H1 (cell line): ENCODE results near the gene RRBP1. TPM values are rescaled to one million over a fixed set of nuclear protein-coding genes. Genes with fewer than 3 reads are reported as not detected.

Source experiments
- CTCF ChIA-PET: fragments of 300-600 bp; sonication (Branson Sonifier 250); formaldehyde crosslinking; loops from one replicate; lab custom pipeline; 2021; ENCODE audit not compliant: partially characterized antibody; lab: Charles Lee
- POLR2A ChIA-PET: fragments of 300-600 bp; sonication (Branson Sonifier 250); formaldehyde crosslinking; loops from one replicate; lab custom pipeline; 2021; ENCODE audit warnings: inconsistent platforms; ENCODE audit not compliant: partially characterized antibody; lab: Charles Lee
- DNase-seq, 2 experiments: peaks; one replicate each; pipeline versions ENCODE4 v3.0.0 to v3.0.0-alpha.2; 2010 to 2022; ENCODE audit warnings: low spot score in 2 of 2, low read depth in 1 of 2, mixed read lengths in 1 of 2
- FAIRE-seq: peaks from 2 replicates; lab custom pipeline; 2011; peaks lifted over from hg19 to GRCh38; lab: Jason Lieb, UNC
- H2AFZ ChIP-seq: 2 replicates; pipeline ENCODE4 v1.8.1; 2012; ENCODE audit warnings: low read length, inconsistent platforms
- H2AK5ac ChIP-seq: 2 replicates; pipeline ENCODE4 v1.6.1; 2013; ENCODE audit warnings: low read depth, low read length
- H2BK120ac ChIP-seq: replicated peaks from 2 replicates; pipeline ENCODE3; 2013; ENCODE audit warnings: low read depth, low read length, inconsistent platforms
- H2BK12ac ChIP-seq: 2 replicates; pipeline ENCODE4 v1.6.1; 2013; ENCODE audit warnings: low read depth, low read length
- H2BK15ac ChIP-seq: 2 replicates; pipeline ENCODE4 v1.6.1; 2013; ENCODE audit warnings: low read length
- H2BK20ac ChIP-seq: 2 replicates; pipeline ENCODE4 v1.6.1; 2013; ENCODE audit warnings: low read length
- H2BK5ac ChIP-seq: 2 replicates; pipeline ENCODE4 v1.6.1; 2013; ENCODE audit warnings: low read depth, low read length
- H3K14ac ChIP-seq: 2 replicates; pipeline ENCODE4 v1.6.1; 2013; ENCODE audit warnings: inconsistent platforms; ENCODE audit not compliant: insufficient read length
- H3K18ac ChIP-seq: 2 replicates; pipeline ENCODE4 v1.6.1; 2013; ENCODE audit warnings: low read length; ENCODE audit errors: extremely low read depth
- H3K23ac ChIP-seq: 2 replicates; pipeline ENCODE4 v1.6.1; 2013; ENCODE audit warnings: inconsistent platforms; ENCODE audit not compliant: insufficient read length
- H3K23me2 ChIP-seq: 2 replicates; pipeline ENCODE4 v1.6.1; 2013; ENCODE audit warnings: low read depth, low read length
- H3K27ac ChIP-seq: 2 replicates; pipeline ENCODE4 v1.6.1; 2011; ENCODE audit warnings: low read depth, low read length, inconsistent platforms
- H3K27me3 ChIP-seq, 4 experiments: replicated peaks in 1 of 4; 1 replicate in 1 of 4; 2 replicates in 3 of 4; pipeline versions ENCODE4 v1.6.1 to v1.8.1; 2011 to 2013; ENCODE audit warnings: low read length in 3 of 4, mild to moderate bottlenecking in 3 of 4, inconsistent platforms in 2 of 4, mixed read lengths in 2 of 4, moderate library complexity in 1 of 4; ENCODE audit not compliant: control insufficient read depth in 3 of 4, insufficient read depth in 3 of 4; ENCODE audit errors: extremely low read depth in 1 of 4
- H3K36me3 ChIP-seq, 4 experiments: 2 replicates each; pipeline versions ENCODE4 v1.6.1 to v1.8.1; 2011 to 2013; ENCODE audit warnings: mild to moderate bottlenecking in 4 of 4, low read length in 3 of 4, moderate library complexity in 2 of 4, control low read depth in 1 of 4, inconsistent platforms in 1 of 4; ENCODE audit not compliant: insufficient read depth in 4 of 4, control insufficient read depth in 2 of 4
- H3K4ac ChIP-seq: replicated peaks from 2 replicates; pipeline ENCODE3; 2013; ENCODE audit warnings: low read length, low read depth, mixed read lengths, inconsistent platforms; ENCODE audit not compliant: insufficient read length
- H3K4me1 ChIP-seq, 4 experiments: replicated peaks in 1 of 4; 1 replicate in 1 of 4; 2 replicates in 3 of 4; pipeline versions ENCODE4 v1.6.1 to v1.8.1; 2011 to 2013; ENCODE audit warnings: low read length in 3 of 4, inconsistent platforms in 2 of 4, mixed read lengths in 1 of 4; ENCODE audit not compliant: insufficient read depth in 4 of 4, control insufficient read depth in 3 of 4
- H3K4me2 ChIP-seq, 2 experiments: 2 replicates each; pipeline versions ENCODE4 v1.6.1 to v1.8.1; 2011 to 2013; ENCODE audit warnings: low read depth in 2 of 2, low read length in 2 of 2, control low read depth in 1 of 2, inconsistent platforms in 1 of 2, mild to moderate bottlenecking in 1 of 2; ENCODE audit not compliant: insufficient read depth in 1 of 2
- H3K4me3 ChIP-seq, 4 experiments: fragments of 200-600, 300-600 bp in 1 of 4; sonication (generic), shearing (Covaris generic), sonication (Bioruptor Twin) in 1 of 4; 2 replicates each; pipeline versions ENCODE4 v1.5.1 to v1.8.1; 2011 to 2016; ENCODE audit warnings: low read length in 4 of 4, low read depth in 3 of 4, control low read depth in 2 of 4, inconsistent platforms in 2 of 4, mild to moderate bottlenecking in 2 of 4, mixed read lengths in 1 of 4, moderate library complexity in 1 of 4; ENCODE audit not compliant: insufficient read depth in 2 of 4; ENCODE audit errors: extremely low read depth in 1 of 4
- H3K56ac ChIP-seq: replicated peaks from 2 replicates; pipeline ENCODE3; 2013; ENCODE audit warnings: low read depth, mild to moderate bottlenecking, mixed read lengths, low read length, inconsistent platforms; ENCODE audit not compliant: insufficient read length
- H3K79me1 ChIP-seq: 2 replicates; pipeline ENCODE4 v1.6.1; 2013; ENCODE audit warnings: low read depth, low read length, control low read depth
- H3K79me2 ChIP-seq, 2 experiments: 2 replicates each; pipeline versions ENCODE4 v1.6.1 to v1.8.1; 2012 to 2013; ENCODE audit warnings: low read length in 2 of 2, mild to moderate bottlenecking in 2 of 2, inconsistent platforms in 1 of 2; ENCODE audit not compliant: insufficient read depth in 2 of 2, control insufficient read depth in 1 of 2
- H3K9ac ChIP-seq, 4 experiments: replicated peaks in 1 of 4; 1 replicate in 1 of 4; 2 replicates in 3 of 4; pipeline versions ENCODE4 v1.6.1 to v1.8.1; 2011 to 2013; ENCODE audit warnings: low read depth in 3 of 4, low read length in 3 of 4, control low read depth in 2 of 4, mild to moderate bottlenecking in 2 of 4, moderate library complexity in 2 of 4, inconsistent platforms in 1 of 4; ENCODE audit errors: extremely low read depth in 1 of 4
- H3K9me3 ChIP-seq, 2 experiments: 2 replicates each; pipeline versions ENCODE4 v1.6.1 to v1.8.1; 2012 to 2013; ENCODE audit warnings: mild to moderate bottlenecking in 2 of 2, moderate library complexity in 2 of 2, control low read depth in 1 of 2, inconsistent platforms in 1 of 2, low read depth in 1 of 2, low read length in 1 of 2, mixed read lengths in 1 of 2; ENCODE audit not compliant: insufficient read depth in 2 of 2
- H4K20me1 ChIP-seq, 2 experiments: replicated peaks in 1 of 2; 2 replicates each; pipeline versions ENCODE3 to v1.8.1; 2011 to 2013; ENCODE audit warnings: inconsistent platforms in 2 of 2, low read length in 2 of 2, mild to moderate bottlenecking in 1 of 2; ENCODE audit not compliant: insufficient read depth in 2 of 2, control insufficient read depth in 1 of 2
- H4K5ac ChIP-seq: 2 replicates; pipeline ENCODE4 v1.6.1; 2013; ENCODE audit warnings: low read length, low read depth, mixed read lengths, inconsistent platforms; ENCODE audit not compliant: insufficient read length
- H4K8ac ChIP-seq: 2 replicates; pipeline ENCODE4 v1.8.0; 2013; ENCODE audit warnings: mild to moderate bottlenecking, moderate library complexity, low read length, inconsistent platforms; ENCODE audit not compliant: insufficient read depth; ENCODE audit errors: extremely low read depth
- H4K91ac ChIP-seq: replicated peaks from 2 replicates; pipeline ENCODE3; 2013; ENCODE audit warnings: low read length, mixed read lengths, inconsistent platforms; ENCODE audit not compliant: insufficient read length
- E2F6 ChIP-seq: IDR thresholded peaks from 2 replicates; pipeline ENCODE4 v1.6.1; 2012; ENCODE audit warnings: inconsistent platforms
- WGBS, 2 experiments: shearing (Covaris generic) in 1 of 2; methylation state at CpG; one replicate each; pipeline versions ENCODE4 v1.1.6 to v1.1.7; 2013 to 2015; ENCODE audit warnings: low lambda C conversion rate in 2 of 2, mixed read lengths in 2 of 2, inconsistent platforms in 1 of 2, low coverage in 1 of 2, missing lambda C conversion rate in 1 of 2; ENCODE audit not compliant: insufficient replicate concordance in 2 of 2, insufficient coverage in 1 of 2, insufficient read length in 1 of 2; ENCODE audit errors: extremely low coverage in 1 of 2, missing lambda C conversion rate in 1 of 2; 5-methylcytosine and 5-hydroxymethylcytosine counted together
- polyA plus RNA-seq, 7 experiments: library from polyadenylated mRNA; depleted of rRNA in 3 of 7; stranded (reverse) in 5 of 7; unstranded in 2 of 7; fragments of >200 nt in 5 of 7; fragments of 200-250 nt in 2 of 7; gene quantifications; 1 replicate in 5 of 7; 2 replicates in 1 of 7; 4 replicates in 1 of 7; pipeline versions ENCODE4 v1.2.1 to v1.2.3, GENCODE V29; 2011 to 2013; ENCODE audit warnings: missing spikeins in 2 of 7, mixed read lengths in 2 of 7
- total RNA-seq: library from RNA; stranded (reverse); fragmentation: NEBNext Ultra II Directional; extraction: Animal tissue kit (Norgen Biotek cat#: 25700); gene quantifications from 2 replicates; pipeline ENCODE4 v1.2.1, GENCODE V29; 2021

RRBP1 gene
- total and polyA plus RNA-seq, 2 of the 8 experiments (the other 6 are each of a cell fraction or from before 2014, with no cell fraction given), result 15.9 to 157 TPM

- no peak within 1 kb of the TSS for H3K18ac ChIP-seq
- no peak within 1 kb of the TSS for H4K91ac ChIP-seq
- ChIA-PET CTCF (interaction anchor here (0.6 to 4.0 kb wide), 3 partner anchors 10 to 40 kb away, joined by 3 to 14 read pairs (median 4); no protein-coding TSS in a partner anchor), POLR2A (no interaction called here)
- H3K14ac ChIP-seq, result no peak within 1 kb of the TSS
- no peak within 1 kb of the TSS for H2BK120ac ChIP-seq
- DNase-seq, result no peak
- H3K4ac ChIP-seq, result no peak within 1 kb of the TSS
- H2BK12ac ChIP-seq, result no peak within 1 kb of the TSS
- H2BK20ac ChIP-seq, result no peak within 1 kb of the TSS
- H3K4me3 ChIP-seq, result no peak within 1 kb of the TSS
- H3K56ac ChIP-seq, result no peak within 1 kb of the TSS
- no peaks in the 10 kb centered on the region for H3K9me3 ChIP-seq
- H3K36me3 ChIP-seq, result no peaks in the 10 kb centered on the region
- no peak within 1 kb of the TSS for H3K23ac ChIP-seq
- no peak within 1 kb of the TSS for H4K8ac ChIP-seq
- no peak within 1 kb of the TSS for H2BK5ac ChIP-seq
- H2AK5ac ChIP-seq, result no peak within 1 kb of the TSS
- FAIRE-seq, result no peak
- no peak within 1 kb of the TSS for H3K4me2 ChIP-seq
- 0 out of 2 replicates have a peak within 1 kb of the TSS, but pooled peaks have one; percentile 18 for H2AFZ ChIP-seq
- H3K79me2 ChIP-seq, result no peaks in the 10 kb centered on the region
- no peak within 1 kb of the TSS for H4K5ac ChIP-seq
- no peak within 1 kb of the TSS for H3K27ac ChIP-seq
- H4K20me1 ChIP-seq, result no peaks in the 10 kb centered on the region
- H3K9ac ChIP-seq, result no peak within 1 kb of the TSS; a peak in 1 of 7 replicates
- no peaks in the 10 kb centered on the region for H3K79me1 ChIP-seq
- H2BK15ac ChIP-seq, result no peak within 1 kb of the TSS
- H3K27me3 ChIP-seq, result no peaks in the 10 kb centered on the region
- H3K23me2 ChIP-seq, result no peaks in the 10 kb centered on the region
- H3K4me1 ChIP-seq, result no peaks in the 10 kb centered on the region
- TF ChIP-seq E2F6, result no peak
- 65% methylated on average over 3 of the region's 3 CpGs; no CpG with 5 or more reads in 1 of the 2 experiments for WGBS, 2 experiments
Observed at GRCh38 chr20:17699931-17700351, 17.9 kb upstream of the RRBP1 start, which contains the start of gene BANF2. TSS of gene BANF2 (plus strand) at chr20:17699966. CDS start at chr20:17725026, 25,060 bp downstream.
